ENCODE data around the gene PADI2.

DNA sequence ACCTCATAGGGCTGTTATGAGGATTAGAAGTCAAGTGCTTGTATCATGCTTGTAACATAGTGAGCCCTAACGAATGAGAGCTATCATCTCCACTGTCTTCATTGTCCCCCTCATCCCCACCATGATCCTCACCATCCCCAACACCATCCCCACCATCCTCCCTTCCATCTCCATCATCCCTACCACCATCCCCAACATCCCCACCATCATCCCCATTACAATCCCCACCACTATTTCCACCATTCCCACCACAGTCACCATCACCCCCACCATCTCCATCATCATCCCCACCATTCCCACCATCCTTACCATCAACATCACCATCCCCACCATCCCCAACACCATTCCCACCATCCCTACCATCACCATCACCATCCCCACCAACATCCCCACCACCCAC lies 46.6 kb upstream of the PADI2 start:
- TF ChIP-seq, protein P1, sequence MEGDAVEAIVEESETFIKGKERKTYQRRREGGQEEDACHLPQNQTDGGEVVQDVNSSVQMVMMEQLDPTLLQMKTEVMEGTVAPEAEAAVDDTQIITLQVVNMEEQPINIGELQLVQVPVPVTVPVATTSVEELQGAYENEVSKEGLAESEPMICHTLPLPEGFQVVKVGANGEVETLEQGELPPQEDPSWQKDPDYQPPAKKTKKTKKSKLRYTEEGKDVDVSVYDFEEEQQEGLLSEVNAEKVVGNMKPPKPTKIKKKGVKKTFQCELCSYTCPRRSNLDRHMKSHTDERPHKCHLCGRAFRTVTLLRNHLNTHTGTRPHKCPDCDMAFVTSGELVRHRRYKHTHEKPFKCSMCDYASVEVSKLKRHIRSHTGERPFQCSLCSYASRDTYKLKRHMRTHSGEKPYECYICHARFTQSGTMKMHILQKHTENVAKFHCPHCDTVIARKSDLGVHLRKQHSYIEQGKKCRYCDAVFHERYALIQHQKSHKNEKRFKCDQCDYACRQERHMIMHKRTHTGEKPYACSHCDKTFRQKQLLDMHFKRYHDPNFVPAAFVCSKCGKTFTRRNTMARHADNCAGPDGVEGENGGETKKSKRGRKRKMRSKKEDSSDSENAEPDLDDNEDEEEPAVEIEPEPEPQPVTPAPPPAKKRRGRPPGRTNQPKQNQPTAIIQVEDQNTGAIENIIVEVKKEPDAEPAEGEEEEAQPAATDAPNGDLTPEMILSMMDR (IDR thresholded peaks at IDR 0.05) = no peak
- no peak for TF ChIP-seq POLR2AphosphoS5 (IDR thresholded peaks at IDR 0.05)
- TF ChIP-seq POLR2A (IDR thresholded peaks at IDR 0.05) = no peak
- TF ChIP-seq EP300 (IDR thresholded peaks at IDR 0.05) = no peak

All from stomach (tissue), 4 donors.